ENCODE results near the gene PITPNC1.

DNA sequence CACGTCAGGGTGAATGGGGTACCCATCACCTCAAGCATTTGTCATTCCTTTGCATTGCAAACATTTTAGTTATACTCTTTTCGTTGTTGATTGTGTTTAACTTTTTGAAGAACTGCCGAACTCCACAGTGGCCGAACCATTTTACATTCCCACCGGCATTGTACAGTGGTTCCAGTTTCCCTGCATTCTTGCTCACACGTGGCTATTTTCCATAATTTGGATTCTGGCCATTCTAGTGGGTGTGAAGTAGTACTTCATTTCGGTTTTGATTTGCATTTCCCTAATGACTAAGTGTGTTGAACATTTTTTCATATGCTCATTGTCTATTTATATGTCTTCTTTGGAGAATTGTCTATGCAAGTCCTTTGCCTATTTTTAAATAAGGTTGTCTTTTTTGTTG is 353.6 kb downstream of the PITPNC1 start:
- TF ChIP-seq, protein P1, sequence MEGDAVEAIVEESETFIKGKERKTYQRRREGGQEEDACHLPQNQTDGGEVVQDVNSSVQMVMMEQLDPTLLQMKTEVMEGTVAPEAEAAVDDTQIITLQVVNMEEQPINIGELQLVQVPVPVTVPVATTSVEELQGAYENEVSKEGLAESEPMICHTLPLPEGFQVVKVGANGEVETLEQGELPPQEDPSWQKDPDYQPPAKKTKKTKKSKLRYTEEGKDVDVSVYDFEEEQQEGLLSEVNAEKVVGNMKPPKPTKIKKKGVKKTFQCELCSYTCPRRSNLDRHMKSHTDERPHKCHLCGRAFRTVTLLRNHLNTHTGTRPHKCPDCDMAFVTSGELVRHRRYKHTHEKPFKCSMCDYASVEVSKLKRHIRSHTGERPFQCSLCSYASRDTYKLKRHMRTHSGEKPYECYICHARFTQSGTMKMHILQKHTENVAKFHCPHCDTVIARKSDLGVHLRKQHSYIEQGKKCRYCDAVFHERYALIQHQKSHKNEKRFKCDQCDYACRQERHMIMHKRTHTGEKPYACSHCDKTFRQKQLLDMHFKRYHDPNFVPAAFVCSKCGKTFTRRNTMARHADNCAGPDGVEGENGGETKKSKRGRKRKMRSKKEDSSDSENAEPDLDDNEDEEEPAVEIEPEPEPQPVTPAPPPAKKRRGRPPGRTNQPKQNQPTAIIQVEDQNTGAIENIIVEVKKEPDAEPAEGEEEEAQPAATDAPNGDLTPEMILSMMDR (IDR thresholded peaks at IDR 0.05), result no peak
- TF ChIP-seq EZH2 (IDR thresholded peaks at IDR 0.05; ENCODE audit: borderline replicate concordance, insufficient read depth, low read depth, low read length, poor library complexity, severe bottlenecking), result no peak
